GM12873 (cell line): ENCODE results near the gene OGDHL.

ENCODE experiments used
- CTCF ChIP-seq: IDR thresholded peaks from 2 replicates; pipeline ENCODE4 v1.5.1; 2012; ENCODE audit warnings: low read depth, mild to moderate bottlenecking, moderate library complexity, low read length, control low read depth; ENCODE audit not compliant: insufficient read depth; ENCODE audit errors: missing control alignments

Gene OGDHL

DNA sequence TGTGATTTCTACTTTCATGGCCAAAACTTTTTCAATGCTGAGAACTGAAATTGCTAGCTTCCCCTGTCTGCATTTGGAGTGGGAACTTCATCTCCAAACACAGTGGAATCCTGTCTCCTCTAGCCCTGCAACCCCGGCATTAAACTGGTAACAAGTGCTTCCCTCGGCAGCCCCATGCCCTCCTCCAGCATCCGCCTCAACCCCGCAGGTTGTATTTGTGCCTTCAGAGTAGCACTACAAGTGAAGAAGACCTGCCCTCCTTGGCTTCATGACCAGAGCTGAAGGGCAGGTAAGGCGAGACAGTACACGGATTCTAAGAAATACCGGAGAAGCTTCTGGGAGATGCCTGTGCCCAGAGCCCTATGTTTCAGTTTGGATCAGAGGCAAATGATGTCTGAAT lies 65.8 kb downstream of the OGDHL start:
- TF ChIP-seq CTCF = no peak

- TF ChIP-seq CTCF = no peak
These were observed 67.7 kb downstream of the OGDHL start for GRCh38 chr10:49694466-49694865.

- TF ChIP-seq CTCF = no peak
These were observed 70.5 kb downstream of the OGDHL start for GRCh38 chr10:49691588-49691987.

DNA sequence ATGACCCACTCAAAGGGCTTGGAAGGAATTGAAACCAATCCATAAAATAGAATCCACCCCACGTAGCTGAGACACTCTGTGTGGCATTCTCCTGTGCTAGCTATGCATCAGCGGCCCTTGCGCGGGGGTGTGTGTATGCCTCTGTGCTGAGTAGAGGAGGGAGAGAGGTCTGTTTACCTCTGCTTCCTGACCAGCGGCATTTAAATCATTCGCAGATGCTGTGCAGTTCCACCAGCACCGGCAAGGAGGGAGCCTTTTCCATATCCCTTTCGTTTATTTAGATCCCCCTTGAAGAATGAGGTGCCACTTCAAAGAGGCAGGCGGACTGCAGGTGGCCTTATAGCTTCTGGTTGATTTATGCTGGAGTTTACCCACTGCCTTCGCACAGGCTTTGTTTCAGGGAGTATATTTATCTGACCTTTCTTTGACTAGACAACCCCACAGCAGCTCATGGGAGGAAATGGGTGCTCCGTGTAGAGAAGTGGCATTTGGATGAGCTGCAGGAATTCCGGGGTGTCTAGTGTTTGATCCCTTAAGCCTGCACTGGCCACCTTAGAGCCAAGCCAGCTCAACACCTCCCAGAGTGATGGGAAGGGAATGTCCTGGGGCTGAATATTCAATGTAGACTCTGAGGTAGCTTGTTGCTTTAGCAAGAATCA lies 71.3 kb downstream of the OGDHL start:
- no peak for TF ChIP-seq CTCF

DNA sequence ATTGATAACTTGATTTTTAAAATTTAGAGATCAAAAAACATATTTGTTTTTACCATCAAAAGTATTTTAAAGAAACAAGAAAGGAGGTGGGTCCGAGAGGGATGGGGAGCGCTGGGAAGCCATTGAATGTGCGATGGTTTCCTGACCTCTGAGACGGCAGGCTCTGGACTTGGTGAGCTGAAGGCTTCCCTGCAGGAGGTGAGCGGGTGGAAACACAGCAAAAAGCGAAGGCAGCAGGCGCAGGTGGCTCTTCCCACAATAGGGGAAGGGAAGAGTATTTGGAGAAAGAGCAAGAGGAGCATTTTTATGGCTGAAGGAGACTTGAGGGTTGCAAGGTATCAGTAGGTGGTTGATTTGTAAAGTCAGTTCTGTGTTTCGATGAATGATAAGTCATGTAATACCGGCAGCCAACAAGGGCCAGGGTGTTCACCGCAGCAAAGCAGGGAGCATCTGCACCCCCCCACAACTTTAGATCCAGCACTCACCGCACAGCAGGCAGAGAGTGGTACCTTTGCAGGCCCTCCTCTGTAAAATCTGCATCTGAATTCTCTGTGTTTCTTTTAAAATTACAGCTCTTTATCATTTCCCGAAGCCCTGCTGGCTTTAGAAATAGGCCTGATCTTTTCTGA lies 72.1 kb downstream of the OGDHL start:
- TF ChIP-seq CTCF = no peak

DNA sequence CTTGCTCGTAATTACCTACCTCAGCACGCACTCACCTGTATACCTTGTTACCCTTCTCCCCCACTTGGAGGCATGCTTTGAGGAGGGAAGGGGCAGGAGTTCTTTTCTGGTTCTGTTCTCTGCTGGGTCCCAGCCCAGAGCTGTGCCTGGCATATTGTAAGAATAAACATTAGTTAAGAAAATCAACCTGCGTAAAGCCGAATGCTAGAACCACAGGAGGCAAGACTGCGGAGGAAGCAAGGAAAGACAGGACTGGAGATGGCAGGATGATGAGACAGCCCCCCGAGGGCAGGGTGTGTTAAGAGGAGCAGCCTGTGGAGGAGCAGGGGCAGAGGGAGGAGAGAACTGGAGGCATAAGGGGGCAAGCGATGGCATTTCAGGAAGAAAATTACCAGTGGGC lies 73.2 kb downstream of the OGDHL start:
- no peak for TF ChIP-seq CTCF

- TF ChIP-seq CTCF = no peak
These were observed 73.8 kb downstream of the OGDHL start for GRCh38 chr10:49688261-49688846.
